Loucy (cell line): ENCODE measurements around the gene NAA20.

Experiments used
- EZH2phosphoT487 ChIP-seq: fragments of 200-600 bp; IDR thresholded peaks from 2 replicates; pipeline ENCODE4 v1.6.1; 2018; ENCODE audit warnings: antibody characterized with exemption, mild to moderate bottlenecking, moderate library complexity, borderline replicate concordance
- TF ChIP-seq, protein P1 (sequence below): fragments of 200-600 bp; sonication (generic); conservative IDR thresholded peaks from 2 replicates; pipeline ENCODE4 v1.5.1; 2014; ENCODE audit warnings: mild to moderate bottlenecking, antibody characterized with exemption, low read length

DNA sequence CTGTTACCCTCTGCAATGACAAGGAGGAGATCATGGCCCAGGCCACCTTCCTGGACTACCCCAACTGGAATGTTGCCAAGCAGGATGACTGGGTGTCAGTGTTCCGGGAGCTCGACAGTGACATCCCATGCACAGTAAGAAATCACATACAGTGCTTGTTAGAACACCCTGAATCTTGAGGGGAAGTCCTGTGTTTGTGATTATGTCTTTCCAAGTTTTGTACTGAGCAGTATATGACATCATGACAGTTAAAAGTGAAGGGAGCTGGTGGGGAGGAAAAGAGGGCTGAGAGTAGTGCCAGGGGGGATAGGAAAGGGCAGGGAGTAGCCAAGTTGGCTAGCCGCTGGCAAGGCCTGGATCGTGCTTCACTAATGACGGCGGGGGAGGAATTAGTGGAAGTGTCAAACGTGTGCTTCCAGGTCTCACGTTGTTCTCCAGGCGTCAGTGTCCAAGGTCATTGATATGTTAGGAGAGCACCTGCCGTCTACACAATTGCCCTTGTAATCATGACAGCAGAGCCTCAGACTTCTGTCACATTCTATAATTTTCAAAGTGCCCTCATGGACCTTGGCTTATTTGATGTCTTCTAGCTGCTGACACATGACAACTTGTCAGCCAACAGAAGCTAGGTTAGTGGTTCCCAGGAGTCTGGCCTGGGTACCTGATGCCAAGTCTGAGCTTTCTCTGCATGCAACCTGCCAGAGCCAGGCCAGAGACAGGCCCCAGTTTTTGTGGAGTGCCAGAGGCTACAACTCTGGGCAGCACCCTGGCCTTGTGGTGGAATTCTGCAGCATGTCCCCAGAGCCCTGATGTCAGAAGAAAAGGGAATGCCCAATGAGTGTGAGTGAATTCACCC lies 53.9 kb downstream of the NAA20 start:
- TF ChIP-seq, protein P1, sequence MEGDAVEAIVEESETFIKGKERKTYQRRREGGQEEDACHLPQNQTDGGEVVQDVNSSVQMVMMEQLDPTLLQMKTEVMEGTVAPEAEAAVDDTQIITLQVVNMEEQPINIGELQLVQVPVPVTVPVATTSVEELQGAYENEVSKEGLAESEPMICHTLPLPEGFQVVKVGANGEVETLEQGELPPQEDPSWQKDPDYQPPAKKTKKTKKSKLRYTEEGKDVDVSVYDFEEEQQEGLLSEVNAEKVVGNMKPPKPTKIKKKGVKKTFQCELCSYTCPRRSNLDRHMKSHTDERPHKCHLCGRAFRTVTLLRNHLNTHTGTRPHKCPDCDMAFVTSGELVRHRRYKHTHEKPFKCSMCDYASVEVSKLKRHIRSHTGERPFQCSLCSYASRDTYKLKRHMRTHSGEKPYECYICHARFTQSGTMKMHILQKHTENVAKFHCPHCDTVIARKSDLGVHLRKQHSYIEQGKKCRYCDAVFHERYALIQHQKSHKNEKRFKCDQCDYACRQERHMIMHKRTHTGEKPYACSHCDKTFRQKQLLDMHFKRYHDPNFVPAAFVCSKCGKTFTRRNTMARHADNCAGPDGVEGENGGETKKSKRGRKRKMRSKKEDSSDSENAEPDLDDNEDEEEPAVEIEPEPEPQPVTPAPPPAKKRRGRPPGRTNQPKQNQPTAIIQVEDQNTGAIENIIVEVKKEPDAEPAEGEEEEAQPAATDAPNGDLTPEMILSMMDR = no peak
- no peak for TF ChIP-seq EZH2phosphoT487
